CMK (cell line): ENCODE measurements around the gene ALOX15B.
"Not testable (repeated sequence)": the region's sequence is repeated elsewhere in the genome, so short reads cannot be mapped to it uniquely, and the experiment has no call there.

Experiments used
- DNase-seq: peaks from one replicate; pipeline ENCODE4 v3.0.0-alpha.2; 2010; ENCODE audit warnings: low read depth

ALOX15B gene

DNA sequence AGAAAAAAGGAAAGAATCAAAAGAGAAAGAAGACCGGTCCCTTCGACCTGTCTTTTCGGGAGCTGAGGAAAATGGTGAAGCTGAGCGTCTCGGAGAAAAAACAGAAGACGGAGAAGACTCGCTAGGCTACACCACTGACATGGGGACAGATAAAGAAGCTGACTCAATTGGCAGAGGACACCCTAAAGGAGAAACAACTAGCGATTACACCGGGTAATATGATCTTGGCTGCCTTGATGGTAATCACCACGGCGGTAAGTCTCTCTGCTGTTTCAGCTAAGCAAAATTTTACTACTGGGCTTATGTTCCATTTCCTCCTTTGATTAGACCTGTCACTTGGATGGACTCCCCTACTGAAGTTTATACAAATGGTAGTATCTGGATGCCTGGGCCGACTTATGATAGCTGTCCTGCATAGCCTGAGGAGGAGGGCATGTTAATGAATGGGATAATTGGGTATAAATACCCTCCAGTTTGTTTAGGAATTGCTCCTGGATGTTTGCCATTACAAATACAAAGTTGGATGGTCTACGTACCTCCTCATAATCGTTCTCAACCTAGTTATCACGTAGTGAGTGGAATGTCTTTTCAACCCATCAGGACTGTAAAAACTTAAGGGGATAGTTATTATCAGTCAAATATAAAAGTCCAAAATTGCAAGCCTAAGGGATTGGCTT is 24.1 kb downstream of the ALOX15B start:
- DNase-seq, result no peak

DNA sequence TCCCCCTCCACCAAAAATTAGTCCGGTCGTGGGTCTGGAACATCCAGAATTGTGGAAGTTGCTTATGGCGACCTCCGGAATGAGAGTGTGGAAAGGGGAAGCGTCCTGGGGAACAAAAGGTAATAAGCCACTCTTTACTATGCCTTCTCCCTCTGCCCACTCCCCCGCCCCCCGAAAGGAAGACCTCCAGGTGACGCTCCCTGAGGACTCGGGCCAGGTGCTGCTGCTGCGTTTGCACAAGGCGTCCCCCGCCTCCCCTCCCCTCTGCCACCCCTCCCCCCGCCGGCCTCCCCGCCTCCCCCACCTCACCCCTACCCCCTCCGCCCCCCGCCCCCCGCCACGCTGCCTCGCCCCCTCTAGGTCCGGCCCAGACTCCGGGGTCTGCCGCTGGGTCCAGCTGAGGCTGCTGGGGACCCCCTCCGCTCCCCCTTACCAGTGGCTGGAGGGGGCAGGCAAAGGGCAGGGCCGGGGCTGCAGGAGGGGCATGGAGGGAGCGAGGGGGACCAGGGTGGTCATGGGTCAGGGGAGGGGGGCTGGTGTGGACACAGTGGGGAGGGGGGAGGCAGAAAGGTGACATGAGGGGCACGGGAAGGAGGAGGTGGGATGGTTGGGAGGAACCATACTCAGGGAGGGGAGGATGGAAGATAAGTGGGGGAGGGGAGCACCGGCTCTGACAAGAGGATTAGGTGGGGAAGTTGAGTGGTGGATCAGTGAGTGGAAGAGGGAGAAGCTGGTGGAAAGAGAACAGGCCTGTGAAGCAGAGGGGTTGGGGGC is 25.1 kb downstream of the ALOX15B start:
- DNase-seq, result no peak

DNA sequence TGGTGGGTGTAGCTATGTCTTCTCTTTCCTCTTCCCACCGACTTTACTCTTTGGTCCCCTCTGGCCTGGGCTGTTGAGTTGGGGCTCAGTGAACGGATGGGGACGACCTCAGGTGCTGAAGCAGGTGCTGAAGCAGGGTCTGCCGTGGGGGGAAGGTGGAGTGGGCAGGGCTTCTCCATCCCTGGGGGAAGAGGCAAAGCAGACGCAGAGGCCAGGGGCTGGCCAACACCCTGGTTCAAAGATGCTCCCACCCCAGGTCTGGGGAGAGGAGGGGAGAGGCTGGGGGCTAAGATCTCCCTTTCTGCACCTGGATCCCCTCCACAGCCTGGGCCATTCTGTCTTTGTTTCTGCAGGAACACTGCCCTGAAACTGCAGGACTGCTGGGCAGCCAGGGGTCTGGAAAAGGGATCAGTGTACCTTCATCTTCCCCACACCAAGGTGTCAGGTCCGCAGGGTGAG is 25.7 kb downstream of the ALOX15B start:
- no peak for DNase-seq

DNA sequence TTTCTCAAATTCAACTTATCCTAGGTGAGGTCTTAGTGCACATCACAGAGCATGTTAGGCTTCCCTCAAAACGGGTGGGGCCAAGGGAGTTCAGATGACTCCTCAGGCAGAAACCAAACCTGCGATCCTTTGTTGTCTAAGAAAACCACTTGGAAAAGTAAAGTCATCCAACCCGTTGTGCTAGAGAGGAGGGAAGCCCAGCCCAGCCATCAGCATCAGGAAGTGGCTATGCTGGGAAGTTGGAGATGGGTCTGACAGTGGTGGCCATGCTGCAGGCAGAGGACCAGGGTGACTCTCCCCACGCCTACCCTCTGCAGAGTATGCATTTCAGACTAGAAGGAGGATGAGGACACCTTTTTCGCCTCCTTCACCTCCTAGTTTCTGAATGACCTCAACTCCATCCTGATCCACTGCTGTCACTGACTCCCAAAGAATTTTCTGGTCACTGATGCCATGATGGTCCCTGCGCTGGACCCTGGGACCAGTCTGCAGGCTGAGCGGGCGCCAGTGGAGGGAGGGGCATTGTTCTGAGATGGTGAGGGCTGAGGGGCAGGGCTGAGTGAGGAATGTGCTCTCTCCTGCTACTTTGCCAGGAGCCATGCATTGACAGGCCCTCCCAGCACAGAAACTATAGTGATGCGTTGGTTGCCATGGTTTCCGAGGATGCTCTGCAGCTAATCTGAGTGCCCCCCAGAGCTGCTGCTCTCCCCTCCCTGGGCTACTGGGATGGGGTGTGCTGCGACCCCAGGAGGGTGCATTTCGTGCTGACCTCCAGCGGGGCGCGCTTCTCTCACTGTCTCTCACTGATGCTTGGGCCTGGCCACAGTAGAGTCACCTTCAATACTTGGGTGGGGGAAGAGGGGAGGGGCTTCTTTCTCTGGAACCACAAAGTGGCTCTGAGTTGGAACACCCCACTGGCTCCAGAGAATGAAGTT is 28.2 kb downstream of the ALOX15B start:
- no peak for DNase-seq

DNA sequence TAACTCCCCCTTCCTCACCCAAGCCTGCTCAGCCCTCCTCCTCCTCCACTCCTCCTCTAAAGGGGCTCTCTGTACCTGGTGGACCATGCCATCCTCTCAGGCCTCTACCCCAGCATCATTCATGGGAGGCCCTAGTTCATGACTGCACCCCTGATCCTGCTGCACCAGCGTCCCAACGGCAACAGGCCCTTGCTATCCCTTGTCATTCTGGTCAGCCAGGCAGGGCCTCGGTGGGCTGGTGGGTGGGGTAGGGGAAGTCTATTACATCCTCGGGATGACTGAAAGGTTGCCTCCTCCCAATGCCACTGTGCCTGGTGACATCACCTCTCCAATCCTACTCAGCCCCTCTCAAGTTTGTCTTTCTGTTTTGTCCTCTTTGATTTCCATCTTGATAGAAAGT is 28.9 kb downstream of the ALOX15B start:
- DNase-seq, result no peak

DNA sequence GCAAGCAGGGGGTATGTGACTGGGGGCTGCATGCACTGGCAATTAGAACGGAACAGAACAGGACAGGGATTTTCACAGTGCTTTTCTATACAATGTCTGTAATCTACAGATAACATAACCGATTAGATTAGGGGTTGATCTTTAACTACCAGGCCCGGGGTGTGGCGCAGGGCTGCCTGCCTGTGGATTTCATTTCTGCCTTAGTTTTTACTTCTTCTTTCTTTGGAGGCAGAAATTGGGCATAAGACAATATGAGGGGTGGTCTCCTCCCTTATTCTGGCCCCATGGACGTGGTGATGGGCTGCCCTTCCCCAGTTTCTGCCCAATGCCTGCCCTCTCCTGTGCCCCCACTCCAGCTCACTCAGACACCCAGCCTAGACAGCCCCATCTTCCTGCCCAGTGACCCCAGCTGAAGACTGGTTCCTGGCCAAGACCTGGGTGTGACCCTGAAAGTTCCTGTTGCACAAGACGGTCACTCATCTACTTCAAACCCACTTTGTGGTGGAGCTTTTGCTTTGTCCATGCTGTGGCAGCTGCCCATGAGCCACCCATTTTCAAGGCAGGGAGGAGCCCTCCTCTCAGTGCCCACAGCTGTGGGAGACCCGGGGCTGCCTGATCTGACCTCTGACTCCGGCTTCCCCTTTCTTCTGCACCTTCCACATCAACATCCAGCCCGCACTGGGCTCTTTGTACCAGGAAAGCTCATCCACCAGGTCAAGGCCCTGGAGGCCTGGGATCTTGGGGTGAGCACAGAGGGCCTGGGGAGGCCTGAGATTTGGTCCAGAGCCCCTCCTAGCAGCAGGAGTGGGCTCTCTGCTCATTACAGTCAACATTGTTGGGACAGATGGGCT is 30.1 kb downstream of the ALOX15B start:
- DNase-seq, result peak; percentile 38

DNA sequence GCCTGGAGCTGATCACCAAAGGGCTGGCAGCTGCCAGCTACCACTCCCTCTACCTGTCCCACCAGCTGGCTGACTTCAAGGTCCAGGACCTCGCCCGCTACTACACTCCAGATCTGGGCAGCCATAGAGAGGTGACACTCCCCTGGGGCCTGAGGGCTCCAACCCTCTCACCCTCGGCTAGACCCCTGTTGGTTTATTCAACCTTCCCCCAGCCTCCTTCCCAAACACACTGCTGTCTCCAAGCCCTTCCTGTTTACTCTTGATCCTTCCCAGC is 30.7 kb downstream of the ALOX15B start:
- no peak for DNase-seq

DNA sequence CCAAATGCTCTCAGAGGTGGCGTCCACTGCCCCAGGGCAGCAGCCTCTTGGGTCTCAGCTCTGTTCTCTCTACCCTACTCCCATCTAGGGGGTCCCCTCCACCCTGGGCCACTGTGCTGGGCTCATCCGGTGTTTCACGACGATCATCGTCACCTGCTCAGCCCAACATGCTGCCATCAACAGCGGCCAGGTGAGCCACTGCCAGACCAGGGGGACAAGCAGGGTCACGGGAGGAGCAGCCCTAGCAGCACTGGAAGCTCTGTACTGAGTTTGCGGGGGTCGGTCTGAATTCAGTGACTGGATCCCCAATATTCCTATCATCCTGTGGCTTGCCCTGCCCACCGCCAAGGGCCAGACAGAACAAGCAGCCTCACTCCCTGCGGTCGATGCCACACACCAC is 32.6 kb downstream of the ALOX15B start:
- no peak for DNase-seq

DNA sequence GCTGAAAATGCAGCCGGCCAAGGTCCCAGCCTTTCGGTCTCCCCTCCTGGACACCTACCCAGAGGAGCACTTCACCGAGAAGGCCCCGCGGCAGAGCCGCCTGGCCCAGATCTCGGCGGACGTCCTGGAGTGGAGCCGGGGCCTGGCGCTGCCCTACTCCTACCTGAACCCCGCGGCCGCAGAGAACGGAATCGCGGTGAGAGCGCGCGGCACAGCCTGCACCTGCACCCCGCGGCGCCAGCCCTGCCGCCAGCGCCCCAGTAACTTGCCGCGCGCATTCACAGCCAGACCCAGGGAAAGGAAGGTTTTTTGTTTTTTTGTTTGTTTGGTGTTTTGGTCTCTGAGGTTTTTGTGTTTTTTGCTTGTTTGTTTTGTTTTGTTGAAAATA is 33.5 kb downstream of the ALOX15B start:
- no peak for DNase-seq

DNA sequence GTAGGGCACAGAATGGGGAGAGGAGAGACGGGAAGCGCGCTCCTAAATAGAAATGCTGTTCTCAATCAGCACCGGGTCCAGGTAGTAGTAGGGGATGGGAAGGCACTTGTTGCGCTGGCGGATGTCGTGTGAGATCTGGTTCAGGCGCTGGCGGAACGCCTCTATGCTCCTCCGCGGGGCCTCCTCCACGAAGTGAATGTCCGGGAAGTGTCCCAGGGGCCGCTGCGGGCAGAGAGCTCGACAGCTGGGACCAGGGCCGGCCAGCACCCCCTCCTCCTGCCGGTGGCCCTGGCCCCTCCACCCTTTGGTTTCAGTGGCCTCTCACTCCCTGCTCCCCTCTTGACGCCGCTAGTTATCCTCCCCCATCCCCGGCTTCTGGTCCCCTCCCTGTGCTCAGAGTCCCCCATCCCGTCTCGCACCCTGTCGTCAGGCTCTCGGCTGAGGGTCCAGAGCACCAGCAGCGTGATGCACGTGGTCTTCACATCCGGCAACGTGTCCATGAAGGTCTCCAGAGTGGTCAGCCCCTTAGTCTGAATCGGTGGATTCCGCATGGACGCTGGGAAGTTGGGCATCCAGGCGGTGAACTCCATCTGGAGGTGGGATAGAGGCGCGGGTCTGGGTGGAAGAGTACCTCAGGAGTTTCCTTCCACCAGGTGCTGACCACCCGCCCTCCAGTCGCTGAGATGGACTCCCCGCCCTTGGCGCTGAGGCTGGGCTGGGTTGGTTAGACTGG is 34.0 kb downstream of the ALOX15B start:
- DNase-seq, result no peak

DNA sequence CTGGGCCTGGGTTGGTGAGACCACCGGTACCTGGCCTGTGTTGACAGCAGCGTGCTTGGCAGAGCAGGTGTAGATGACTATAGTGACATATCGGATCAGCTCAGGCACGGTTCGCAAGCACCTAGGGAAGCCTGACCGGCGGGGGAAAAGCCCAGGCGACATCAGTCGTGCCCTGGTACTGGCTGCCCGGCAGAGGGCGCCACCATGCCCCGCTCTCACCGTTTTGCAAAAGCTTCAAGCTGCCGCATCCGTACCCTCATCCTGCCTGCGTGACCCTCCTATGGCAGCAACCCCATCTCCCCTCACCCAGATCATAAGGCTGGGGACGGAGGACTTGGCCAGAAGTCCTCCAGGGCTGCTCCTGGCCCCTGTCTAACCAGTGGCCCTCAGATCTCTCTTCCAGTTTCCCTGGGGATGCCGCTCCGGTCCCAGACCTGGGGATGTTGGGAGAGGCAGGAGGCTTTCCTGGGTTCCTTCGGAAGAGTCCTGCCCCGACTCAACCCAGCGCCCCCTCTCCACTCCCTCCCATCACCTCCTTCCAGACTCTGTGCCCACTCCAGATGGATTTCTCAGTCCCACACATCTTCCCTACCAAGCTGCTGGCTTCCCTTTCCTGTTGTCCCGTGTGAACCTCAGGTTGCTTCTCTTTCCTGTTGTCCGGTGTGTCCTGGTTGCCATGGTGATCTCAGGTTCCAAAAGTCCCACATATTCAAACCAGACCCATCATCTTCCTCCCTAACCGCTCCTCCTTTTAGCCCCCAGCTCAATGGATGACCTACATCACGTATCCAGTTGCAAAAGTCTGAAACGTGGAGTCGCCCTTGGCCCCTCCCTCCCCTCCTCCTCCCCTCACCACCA is 35.0 kb downstream of the ALOX15B start:
- DNase-seq, result no peak

DNA sequence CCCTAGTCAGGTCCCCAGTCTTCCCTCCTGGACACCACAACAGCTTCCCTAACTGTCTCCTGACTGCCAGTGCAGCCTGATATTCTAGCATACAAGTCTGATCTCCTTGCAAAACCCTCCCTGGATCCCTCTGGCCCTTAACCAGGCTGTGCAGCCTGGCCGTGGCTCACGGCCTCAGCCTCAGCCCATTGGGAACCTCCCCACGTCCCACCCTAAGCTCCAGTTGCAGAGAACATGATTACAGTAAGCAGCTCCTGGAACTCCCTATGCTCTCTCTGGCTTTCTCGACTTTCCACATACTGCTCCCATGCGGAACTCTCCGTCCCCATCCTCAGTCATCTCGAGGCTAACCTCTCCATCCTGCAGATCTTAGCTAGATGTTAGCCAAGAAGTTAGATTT is 35.7 kb downstream of the ALOX15B start:
- DNase-seq, result no peak

DNA sequence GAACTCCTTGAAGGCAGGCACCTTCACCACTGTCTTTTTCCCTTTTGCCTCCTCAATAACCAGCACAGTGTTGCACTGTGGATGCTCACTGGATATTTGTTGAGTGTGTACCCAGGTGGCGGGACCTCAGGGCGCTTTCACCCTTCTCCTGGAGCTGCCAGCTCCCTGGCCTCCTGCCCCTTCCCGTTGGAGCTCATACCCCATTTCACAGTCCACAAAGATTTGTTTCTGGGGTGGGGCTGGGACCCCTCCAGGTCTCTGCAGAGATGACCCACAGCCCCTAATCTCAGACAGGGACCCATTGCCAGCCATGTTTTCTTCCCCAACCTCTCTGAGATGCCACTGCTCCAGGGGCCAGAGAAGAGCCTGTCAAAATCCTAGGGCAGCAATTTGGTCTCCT is 36.2 kb downstream of the ALOX15B start:
- DNase-seq, result no peak

DNA sequence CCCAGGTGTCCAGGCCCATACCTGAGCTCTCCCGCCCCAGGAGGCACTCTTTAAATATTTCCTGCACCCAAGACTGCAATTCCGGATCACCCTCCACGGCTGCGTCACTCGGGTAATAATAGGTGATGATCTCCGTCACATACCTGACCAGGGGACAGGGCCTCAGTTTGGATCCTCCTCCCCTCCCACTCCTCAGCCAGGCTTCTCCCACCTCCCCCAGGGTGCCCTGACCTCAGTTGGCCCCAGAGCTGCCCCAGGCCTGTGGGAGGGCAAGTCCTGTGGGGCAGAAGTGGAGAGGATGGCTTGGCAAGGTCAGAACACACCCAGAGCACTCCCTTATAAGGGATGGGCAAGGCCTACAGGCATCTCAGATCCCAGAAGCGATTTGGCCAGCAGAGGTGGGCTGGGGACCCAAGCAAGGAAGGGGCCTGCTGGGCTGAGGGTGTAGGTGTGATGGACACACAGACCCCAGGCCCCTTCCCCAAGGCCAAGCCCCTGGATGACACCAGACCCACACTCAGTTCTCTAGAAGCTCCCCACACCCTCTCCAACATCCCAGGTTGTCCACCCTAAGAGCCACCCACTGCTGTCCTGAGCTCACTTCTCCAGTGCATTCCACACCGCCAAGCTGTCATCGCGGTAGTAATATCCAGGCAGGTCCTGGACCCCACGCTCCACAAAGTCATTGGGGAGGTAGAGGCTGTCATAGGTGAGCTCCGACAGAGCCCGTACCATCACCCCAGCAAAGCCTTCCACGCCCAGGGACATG is 36.9 kb downstream of the ALOX15B start:
- DNase-seq, result no peak

DNA sequence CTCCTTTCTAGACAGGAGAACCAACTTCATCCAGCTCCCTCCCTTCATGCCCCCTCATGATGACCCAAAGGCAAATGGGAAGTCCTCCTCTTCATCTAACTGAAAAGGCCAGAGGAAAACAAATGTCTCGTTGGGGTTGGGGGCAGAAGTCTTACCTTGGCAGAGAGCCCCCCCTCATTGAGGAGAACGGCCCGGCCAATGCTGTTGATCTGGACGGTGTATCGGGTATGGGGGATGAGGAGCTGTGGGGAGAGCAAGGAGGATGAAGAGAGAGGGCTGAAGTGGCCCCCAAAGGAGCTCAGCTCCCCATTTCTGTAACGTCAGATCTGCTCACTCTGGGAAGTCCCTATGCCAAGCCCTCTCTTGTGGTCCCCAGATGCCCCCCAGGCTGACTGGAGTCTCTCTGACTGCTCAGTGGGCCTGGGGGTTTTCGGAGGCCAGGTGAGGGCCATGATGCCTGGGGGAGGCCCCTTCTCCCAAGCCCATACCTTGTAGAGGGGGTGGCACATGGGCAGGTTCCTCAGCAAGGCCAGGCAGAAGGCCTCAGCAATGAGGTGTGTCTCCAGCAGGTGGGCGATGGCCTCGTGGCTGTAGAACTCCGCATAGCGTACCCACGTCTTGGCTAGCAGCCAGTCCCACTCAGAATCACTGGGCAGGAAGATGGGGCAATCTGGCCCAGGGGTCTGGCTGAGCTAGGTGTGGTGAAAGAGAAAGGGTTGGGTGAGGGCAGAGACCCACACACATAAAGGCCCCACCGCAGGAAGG is 37.8 kb downstream of the ALOX15B start:
- DNase-seq, result no peak

DNA sequence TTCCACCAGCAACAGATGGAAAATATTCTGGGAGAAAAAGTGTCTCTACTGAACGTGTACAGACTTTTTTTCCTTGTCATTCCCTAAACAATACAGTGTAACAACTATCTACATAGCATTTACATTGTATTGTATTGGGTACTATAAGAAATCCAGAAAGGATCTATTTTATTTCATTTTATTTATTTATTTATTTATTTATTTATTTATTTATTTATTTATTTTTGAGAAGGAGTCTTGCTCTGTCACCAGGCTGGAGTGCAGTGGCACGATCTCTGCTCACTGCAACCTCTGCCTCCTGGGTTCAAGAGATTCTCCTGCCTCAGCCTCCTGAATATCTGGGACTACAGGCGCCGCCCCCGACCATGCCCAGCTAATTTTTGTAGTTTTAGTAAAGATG is 39.1 kb downstream of the ALOX15B start:
- not testable (repeated sequence) for DNase-seq

DNA sequence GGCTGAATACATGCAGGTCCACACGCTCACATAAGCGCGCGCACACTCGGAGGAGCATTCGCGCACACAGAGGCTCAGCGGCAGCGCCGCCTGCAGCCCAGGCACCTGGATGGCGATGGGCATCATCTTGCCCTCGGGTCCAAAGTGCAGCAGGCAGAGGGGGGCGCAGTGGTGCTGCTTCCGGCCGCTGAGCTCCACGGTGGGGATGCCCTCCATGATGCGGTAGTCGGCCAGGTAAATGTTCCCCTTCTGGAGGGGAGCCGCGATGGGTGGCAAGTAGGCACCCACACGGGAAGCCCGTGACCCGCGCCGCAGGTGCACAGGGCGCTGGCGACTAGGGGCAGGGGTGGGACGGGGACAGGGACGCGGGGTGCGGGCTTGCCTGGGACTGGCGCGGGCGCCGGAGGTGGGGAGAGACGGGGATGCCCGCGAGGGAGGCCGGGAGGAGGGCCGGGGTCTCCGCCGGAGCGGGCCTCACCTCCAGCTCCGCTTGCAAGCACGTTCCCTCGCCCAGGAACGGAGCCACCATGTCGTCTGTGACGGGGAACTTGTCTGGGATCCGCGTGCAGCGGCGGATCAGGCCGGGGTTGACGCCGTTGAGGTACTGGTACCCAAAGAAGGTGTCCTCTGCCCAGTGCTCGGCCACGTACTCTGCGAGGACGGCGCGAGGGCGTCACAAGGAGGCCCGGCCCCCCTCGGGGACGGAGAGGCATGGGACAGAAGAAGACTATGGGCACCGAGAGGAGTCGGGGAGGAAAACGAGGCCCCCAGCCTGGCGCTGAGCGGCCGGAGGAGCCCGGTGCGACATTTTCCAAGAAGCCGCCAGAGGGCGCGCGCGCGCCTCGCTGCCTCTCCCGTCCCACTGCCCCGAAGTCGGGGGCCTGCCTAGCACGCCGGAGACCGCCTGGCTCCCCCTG is 40.7 kb downstream of the ALOX15B start:
- DNase-seq, result no peak
